ENCODE data around the gene PXYLP1. TPM values are rescaled to one million over a fixed set of nuclear protein-coding genes. Genes with fewer than 3 reads are reported as not detected.
A peak's percentile ranks its signal among the peaks of the same experiment; 100 is the strongest.

Gene PXYLP1
- 30.5 and 36.3 TPM in 2 replicates for total RNA-seq (ENCODE audit: low replicate concordance)

DNA sequence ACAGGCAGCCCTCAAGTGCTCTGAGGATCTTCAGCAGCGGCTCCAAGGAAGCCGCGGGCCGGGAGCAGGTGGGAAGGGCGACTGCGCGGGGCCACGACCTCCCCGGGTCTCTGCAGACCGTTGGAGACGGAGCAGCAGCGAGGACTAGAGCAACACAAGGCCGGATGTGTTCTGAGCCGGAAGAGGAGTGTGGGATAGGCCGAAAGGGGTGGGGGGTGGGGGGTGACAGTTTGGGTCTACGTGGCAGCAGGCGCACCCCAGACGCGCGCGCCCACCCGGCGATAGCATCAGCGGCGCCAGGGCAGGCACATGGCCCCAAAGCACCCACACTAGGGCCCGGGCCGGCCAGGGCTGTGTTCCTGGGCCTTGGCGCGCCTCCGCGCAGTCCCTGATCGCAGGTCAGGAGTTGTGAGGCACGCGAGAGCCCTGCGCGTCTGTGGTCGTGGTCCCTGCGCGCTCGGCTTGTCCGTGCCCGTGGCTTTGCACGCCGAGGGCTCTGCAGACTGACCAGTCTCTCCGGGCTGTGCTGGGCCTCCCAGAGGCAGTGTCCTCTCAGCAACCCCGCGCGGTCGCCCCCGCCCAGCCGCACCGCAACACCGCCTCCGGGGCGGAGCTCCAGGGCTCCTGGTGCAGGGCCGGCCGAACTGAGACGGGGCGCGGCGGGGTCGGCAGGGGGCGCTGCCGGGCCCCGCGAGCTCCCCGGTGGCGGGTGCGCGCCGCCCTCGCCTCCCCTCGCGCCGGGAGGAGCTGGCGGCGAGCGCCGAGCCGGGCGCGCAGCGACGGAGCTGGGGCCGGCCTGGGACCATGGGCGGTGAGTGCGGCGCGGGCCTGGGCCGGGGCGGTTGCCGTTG lies at the start of gene PXYLP1:
TSS of gene PXYLP1 (plus strand) at position 725 of the 851 bp plus-strand sequence. CDS start 28,351 bp downstream, outside the sequence.
- Histone ChIP-seq H3K4me1 (peaks cover 12% of the 10 kb centered on the region), H3K4me3 (peak within 1 kb of the TSS; percentile 73), H3K36me3 (no peaks in the 10 kb centered on the region), H3K9ac (peak within 1 kb of the TSS; percentile 41), H3K27ac (no peak within 1 kb of the TSS), H4K20me1 (ENCODE audit: low read depth) (no peaks in the 10 kb centered on the region), H3F3A (ENCODE audit: low read depth) (peaks cover 8% of the 10 kb centered on the region), H3K27me3 (peaks cover 29% of the 10 kb centered on the region), H3K4me2 (peak within 1 kb of the TSS; percentile 96), H3K9me3 (ENCODE audit: low read depth) (no peaks in the 10 kb centered on the region), H3K79me2 (ENCODE audit: low read depth) (peaks cover 8% of the 10 kb centered on the region), H2AFZ (replicated peaks) (peak within 1 kb of the TSS; percentile 94)
- Mint-ChIP-seq H3K27ac (peak within 1 kb of the TSS; percentile 47), H3K36me3 (peaks cover 8% of the 10 kb centered on the region), H3K9me3 (no peaks in the 10 kb centered on the region), H3K4me3 (peak within 1 kb of the TSS; percentile 89), H3K27me3 (ENCODE audit: insufficient read depth, low read depth) (peaks cover 8% of the 10 kb centered on the region), H3K4me1 (peaks cover 29% of the 10 kb centered on the region)
- TF ChIP-seq EZH2 (IDR thresholded peaks at IDR 0.05) (peak; percentile 26), EZH2phosphoT487 (IDR thresholded peaks at IDR 0.05) (peak; percentile 12)
- TF ChIP-seq, protein P1, sequence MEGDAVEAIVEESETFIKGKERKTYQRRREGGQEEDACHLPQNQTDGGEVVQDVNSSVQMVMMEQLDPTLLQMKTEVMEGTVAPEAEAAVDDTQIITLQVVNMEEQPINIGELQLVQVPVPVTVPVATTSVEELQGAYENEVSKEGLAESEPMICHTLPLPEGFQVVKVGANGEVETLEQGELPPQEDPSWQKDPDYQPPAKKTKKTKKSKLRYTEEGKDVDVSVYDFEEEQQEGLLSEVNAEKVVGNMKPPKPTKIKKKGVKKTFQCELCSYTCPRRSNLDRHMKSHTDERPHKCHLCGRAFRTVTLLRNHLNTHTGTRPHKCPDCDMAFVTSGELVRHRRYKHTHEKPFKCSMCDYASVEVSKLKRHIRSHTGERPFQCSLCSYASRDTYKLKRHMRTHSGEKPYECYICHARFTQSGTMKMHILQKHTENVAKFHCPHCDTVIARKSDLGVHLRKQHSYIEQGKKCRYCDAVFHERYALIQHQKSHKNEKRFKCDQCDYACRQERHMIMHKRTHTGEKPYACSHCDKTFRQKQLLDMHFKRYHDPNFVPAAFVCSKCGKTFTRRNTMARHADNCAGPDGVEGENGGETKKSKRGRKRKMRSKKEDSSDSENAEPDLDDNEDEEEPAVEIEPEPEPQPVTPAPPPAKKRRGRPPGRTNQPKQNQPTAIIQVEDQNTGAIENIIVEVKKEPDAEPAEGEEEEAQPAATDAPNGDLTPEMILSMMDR (IDR thresholded peaks at IDR 0.05) = peak; percentile 65
- DNase-seq (ENCODE audit: low spot score) = peak; percentile 95

GRCh38 chr3:141183606-141184005 lies 48.0 kb upstream of the PXYLP1 start:
- TF ChIP-seq EZH2 (IDR thresholded peaks at IDR 0.05) (no peak), EZH2phosphoT487 (IDR thresholded peaks at IDR 0.05) (no peak)
- TF ChIP-seq, protein P1 (IDR thresholded peaks at IDR 0.05) = no peak
- H3F3A ChIP-seq (ENCODE audit: low read depth) = no peaks in the 10 kb centered on the region
- Mint-ChIP-seq H3K36me3 (peaks cover 3% of the 10 kb centered on the region), H3K9me3 (peaks cover 15% of the 10 kb centered on the region), H3K4me3 (no peak overlapping the region), H3K27ac (no peak overlapping the region), H3K27me3 (ENCODE audit: insufficient read depth, low read depth) (no peaks in the 10 kb centered on the region), H3K4me1 (no peaks in the 10 kb centered on the region)
- no peaks in the 10 kb centered on the region for H3K9me3 ChIP-seq (ENCODE audit: low read depth)
- no peak overlapping the region for H2AFZ ChIP-seq (replicated peaks)
- no peaks in the 10 kb centered on the region for H3K36me3 ChIP-seq
- H3K9ac ChIP-seq = no peak overlapping the region
- H3K4me1 ChIP-seq = no peaks in the 10 kb centered on the region
- DNase-seq (ENCODE audit: low spot score) = no peak
- no peaks in the 10 kb centered on the region for H3K27me3 ChIP-seq
- no peak overlapping the region for H3K27ac ChIP-seq
- no peaks in the 10 kb centered on the region for H4K20me1 ChIP-seq (ENCODE audit: low read depth)
- H3K4me2 ChIP-seq = no peak overlapping the region
- no peak overlapping the region for H3K4me3 ChIP-seq
- no peaks in the 10 kb centered on the region for H3K79me2 ChIP-seq (ENCODE audit: low read depth)

DNA sequence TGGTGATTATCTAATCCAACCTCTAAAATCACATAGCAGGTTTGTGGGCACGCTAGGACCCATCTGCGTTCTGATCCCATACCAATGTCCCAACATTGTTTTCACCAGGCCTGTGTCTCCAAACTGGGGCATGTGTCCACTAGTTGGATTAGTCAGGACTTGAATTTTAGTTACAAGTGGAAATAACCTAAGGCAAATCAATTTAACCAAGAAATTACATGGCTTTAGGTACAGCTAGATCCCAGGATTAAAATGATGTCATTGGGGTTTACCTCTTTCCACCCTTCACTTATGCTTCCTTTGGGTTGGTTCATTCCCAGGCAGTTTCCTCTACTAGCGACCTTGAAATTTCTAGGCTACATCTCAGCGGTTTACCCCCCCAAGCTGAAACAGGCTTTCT lies 47.2 kb upstream of the PXYLP1 start:
- peaks cover 3% of the 10 kb centered on the region for H3K36me3 Mint-ChIP-seq

More for the DNA sequence above, 47.2 kb upstream of the PXYLP1 start:
- Histone ChIP-seq H3F3A (ENCODE audit: low read depth) (no peaks in the 10 kb centered on the region), H3K9me3 (ENCODE audit: low read depth) (no peaks in the 10 kb centered on the region), H3K27me3 (no peaks in the 10 kb centered on the region), H3K9ac (no peak overlapping the region), H3K4me2 (no peak overlapping the region), H3K4me1 (no peaks in the 10 kb centered on the region), H3K79me2 (ENCODE audit: low read depth) (no peaks in the 10 kb centered on the region), H3K36me3 (no peaks in the 10 kb centered on the region), H3K4me3 (no peak overlapping the region), H2AFZ (replicated peaks) (no peak overlapping the region), H3K27ac (no peak overlapping the region), H4K20me1 (ENCODE audit: low read depth) (no peaks in the 10 kb centered on the region)
- no peak for DNase-seq (ENCODE audit: low spot score)
- no peaks in the 10 kb centered on the region for H3K4me1 Mint-ChIP-seq
- H3K27me3 Mint-ChIP-seq (ENCODE audit: insufficient read depth, low read depth) = no peaks in the 10 kb centered on the region
- no peak overlapping the region for H3K27ac Mint-ChIP-seq
- H3K4me3 Mint-ChIP-seq = no peak overlapping the region
- H3K9me3 Mint-ChIP-seq = peaks cover 14% of the 10 kb centered on the region
- no peak for TF ChIP-seq EZH2phosphoT487 (IDR thresholded peaks at IDR 0.05)
- TF ChIP-seq, protein P1 (IDR thresholded peaks at IDR 0.05) = no peak
- no peak for TF ChIP-seq EZH2 (IDR thresholded peaks at IDR 0.05)
